KMS-11 (cell line): ENCODE data around the gene ZNF133.
"Not testable (repeated sequence)": the region's sequence is repeated elsewhere in the genome, so short reads cannot be mapped to it uniquely, and the experiment has no call there.

ENCODE experiments used
- H2AFZ ChIP-seq: fragments of 200-600 bp; sonication (generic); 2 replicates; pipeline ENCODE4 v1.6.1; 2016; ENCODE audit warnings: antibody characterized with exemption, mixed run types, low read depth
- H3K27ac ChIP-seq: fragments of 200-600 bp; sonication (generic); 2 replicates; pipeline ENCODE4 v1.6.1; 2016; ENCODE audit warnings: mild to moderate bottlenecking, mixed run types
- H3K27me3 ChIP-seq: fragments of 200-600 bp; sonication (generic); 2 replicates; pipeline ENCODE4 v1.6.1; 2017; ENCODE audit warnings: mild to moderate bottlenecking, low read depth, mixed run types, moderate library complexity; ENCODE audit not compliant: insufficient read depth
- H3K36me3 ChIP-seq: fragments of 200-600 bp; sonication (generic); 2 replicates; pipeline ENCODE4 v1.6.1; 2017; ENCODE audit warnings: mild to moderate bottlenecking, mixed run types; ENCODE audit not compliant: insufficient read depth
- H3K4me1 ChIP-seq: fragments of 200-600 bp; sonication (generic); 2 replicates; pipeline ENCODE4 v1.6.1; 2016; ENCODE audit warnings: mild to moderate bottlenecking, low read depth, mixed run types; ENCODE audit not compliant: poor library complexity, severe bottlenecking
- H3K4me2 ChIP-seq: fragments of 200-600 bp; sonication (generic); 2 replicates; pipeline ENCODE4 v1.7.0; 2016; ENCODE audit warnings: mild to moderate bottlenecking, mixed run types
- H3K4me3 ChIP-seq: fragments of 200-600 bp; sonication (generic); IDR thresholded peaks from 2 replicates; pipeline ENCODE4 v1.6.1; 2017; ENCODE audit warnings: low read depth, low read length, mixed read lengths; ENCODE audit not compliant: insufficient read depth
- H3K79me2 ChIP-seq: fragments of 200-600 bp; sonication (generic); 2 replicates; pipeline ENCODE4 v1.6.1; 2016; ENCODE audit warnings: low read depth, mixed run types; ENCODE audit not compliant: insufficient read depth
- H3K9ac ChIP-seq: fragments of 200-600 bp; sonication (generic); 2 replicates; pipeline ENCODE4 v1.6.1; 2016; ENCODE audit warnings: mild to moderate bottlenecking, mixed run types
- H4K20me1 ChIP-seq: fragments of 200-600 bp; sonication (generic); 2 replicates; pipeline ENCODE4 v1.6.1; 2016; ENCODE audit warnings: mild to moderate bottlenecking, mixed run types; ENCODE audit not compliant: insufficient read depth
- TF ChIP-seq, protein P1 (sequence below): fragments of 200-600 bp; sonication (generic); conservative IDR thresholded peaks from 2 replicates; pipeline ENCODE4 v1.6.1; 2017; ENCODE audit warnings: low read depth, mild to moderate bottlenecking, antibody characterized with exemption, low read length, moderate library complexity, mixed read lengths

ZNF133 gene

DNA sequence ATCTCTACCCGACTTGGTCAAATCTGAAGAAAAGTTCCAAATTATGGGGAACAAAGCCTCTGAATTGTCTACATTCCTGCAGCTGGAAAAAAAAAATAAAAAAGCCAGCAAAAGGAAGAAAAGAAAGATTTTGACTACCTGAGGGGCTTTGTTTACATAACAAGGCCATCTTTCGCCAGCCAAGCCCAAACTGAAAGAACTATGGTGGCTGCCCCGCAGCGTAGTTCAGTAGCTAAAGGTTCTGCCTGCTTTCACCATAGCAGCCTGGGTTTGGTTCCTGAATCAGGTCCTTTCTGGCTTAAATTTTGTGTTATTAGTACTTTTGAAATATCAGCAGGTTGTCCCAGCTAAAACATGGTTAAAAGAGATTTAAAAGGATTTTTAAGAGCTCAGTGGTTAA is 35.4 kb downstream of the ZNF133 start:
- TF ChIP-seq, protein P1, sequence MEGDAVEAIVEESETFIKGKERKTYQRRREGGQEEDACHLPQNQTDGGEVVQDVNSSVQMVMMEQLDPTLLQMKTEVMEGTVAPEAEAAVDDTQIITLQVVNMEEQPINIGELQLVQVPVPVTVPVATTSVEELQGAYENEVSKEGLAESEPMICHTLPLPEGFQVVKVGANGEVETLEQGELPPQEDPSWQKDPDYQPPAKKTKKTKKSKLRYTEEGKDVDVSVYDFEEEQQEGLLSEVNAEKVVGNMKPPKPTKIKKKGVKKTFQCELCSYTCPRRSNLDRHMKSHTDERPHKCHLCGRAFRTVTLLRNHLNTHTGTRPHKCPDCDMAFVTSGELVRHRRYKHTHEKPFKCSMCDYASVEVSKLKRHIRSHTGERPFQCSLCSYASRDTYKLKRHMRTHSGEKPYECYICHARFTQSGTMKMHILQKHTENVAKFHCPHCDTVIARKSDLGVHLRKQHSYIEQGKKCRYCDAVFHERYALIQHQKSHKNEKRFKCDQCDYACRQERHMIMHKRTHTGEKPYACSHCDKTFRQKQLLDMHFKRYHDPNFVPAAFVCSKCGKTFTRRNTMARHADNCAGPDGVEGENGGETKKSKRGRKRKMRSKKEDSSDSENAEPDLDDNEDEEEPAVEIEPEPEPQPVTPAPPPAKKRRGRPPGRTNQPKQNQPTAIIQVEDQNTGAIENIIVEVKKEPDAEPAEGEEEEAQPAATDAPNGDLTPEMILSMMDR: no peak
- Histone ChIP-seq H3K4me1 (no peaks in the 10 kb centered on the region), H3K9ac (no peak overlapping the region), H3K4me2 (no peak overlapping the region), H3K79me2 (no peaks in the 10 kb centered on the region), H4K20me1 (no peaks in the 10 kb centered on the region), H3K4me3 (no peak overlapping the region), H3K27ac (no peak overlapping the region), H3K36me3 (no peaks in the 10 kb centered on the region), H3K27me3 (no peaks in the 10 kb centered on the region), H2AFZ (no peak overlapping the region)

DNA sequence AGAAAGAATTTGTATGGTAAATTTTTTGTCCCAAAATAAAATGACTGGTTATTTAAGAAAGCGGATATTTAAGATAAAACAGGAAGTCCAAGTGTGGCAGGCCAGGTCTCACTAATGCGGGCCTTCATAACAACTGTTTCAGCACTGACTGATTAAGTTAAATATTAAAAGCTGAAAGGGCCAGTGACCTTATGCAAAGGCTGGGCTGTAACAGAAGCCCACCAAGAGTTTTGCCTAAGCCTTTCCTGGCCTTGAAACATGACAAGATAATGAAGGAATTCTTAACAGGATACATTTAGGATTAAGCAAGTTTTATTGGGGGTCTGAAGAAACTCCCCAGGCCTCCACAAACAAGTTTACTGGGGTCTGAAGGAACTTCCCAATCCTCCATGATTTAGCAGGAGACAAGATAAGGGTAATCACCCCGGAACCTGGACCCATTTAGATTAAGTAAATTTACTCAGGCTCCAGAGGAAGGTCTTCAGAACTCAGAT is 36.3 kb downstream of the ZNF133 start:
- H3K4me1 ChIP-seq: no peaks in the 10 kb centered on the region
- H3K79me2 ChIP-seq: no peaks in the 10 kb centered on the region
- H3K4me2 ChIP-seq: no peak overlapping the region
- H3K27me3 ChIP-seq: no peaks in the 10 kb centered on the region
- no peaks in the 10 kb centered on the region for H3K36me3 ChIP-seq
- no peak overlapping the region for H3K4me3 ChIP-seq
- TF ChIP-seq, protein P1: no peak
- H3K9ac ChIP-seq: no peak overlapping the region
- H2AFZ ChIP-seq: no peak overlapping the region
- H4K20me1 ChIP-seq: no peaks in the 10 kb centered on the region
- H3K27ac ChIP-seq: no peak overlapping the region

DNA sequence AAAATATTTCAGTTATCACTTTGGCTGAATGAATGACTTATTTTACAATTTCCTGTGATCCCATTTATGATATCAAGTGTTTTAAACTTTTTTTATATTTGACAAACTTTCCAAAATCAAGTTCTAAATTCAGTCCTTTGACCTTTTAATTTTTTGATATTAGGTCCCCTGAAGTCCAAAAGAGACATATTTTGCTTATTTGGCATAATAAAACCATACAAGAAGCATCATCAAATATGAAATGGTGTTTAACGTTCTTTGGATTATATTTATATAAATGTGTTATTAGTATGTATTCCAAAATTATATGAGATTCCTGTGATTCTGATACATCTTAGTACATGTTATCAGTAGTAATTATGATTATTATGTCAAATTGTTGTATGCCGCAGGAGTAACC is 38.7 kb downstream of the ZNF133 start:
- H3K4me1 ChIP-seq: no peaks in the 10 kb centered on the region
- no peaks in the 10 kb centered on the region for H3K27me3 ChIP-seq
- H3K27ac ChIP-seq: no peak overlapping the region
- no peaks in the 10 kb centered on the region for H3K79me2 ChIP-seq
- H3K9ac ChIP-seq: no peak overlapping the region
- H3K4me2 ChIP-seq: no peak overlapping the region
- H4K20me1 ChIP-seq: no peaks in the 10 kb centered on the region
- no peak overlapping the region for H2AFZ ChIP-seq
- TF ChIP-seq, protein P1: no peak
- no peak overlapping the region for H3K4me3 ChIP-seq
- H3K36me3 ChIP-seq: no peaks in the 10 kb centered on the region

DNA sequence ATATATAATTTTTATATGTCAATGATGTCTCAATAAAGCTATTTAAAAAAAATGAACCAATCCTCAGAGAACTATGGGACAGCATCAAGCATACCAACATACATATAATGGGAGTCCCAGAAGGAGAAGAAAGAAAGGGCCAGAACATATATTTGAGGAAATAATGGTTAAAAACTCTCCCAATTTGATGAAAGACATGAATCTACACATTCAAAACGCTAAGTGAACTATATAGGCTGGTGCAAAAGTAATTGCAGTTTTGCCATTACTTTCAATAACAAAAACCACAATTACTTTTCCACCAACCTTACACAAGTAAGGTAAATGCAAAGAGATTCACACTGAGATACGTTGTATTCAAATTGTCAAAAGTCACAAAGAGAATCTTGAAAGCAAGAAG is 43.4 kb downstream of the ZNF133 start:
- Histone ChIP-seq H3K9ac (no peak overlapping the region), H3K4me2 (no peak overlapping the region), H3K36me3 (no peaks in the 10 kb centered on the region), H3K27me3 (no peaks in the 10 kb centered on the region), H3K27ac (no peak overlapping the region), H2AFZ (no peak overlapping the region), H3K79me2 (no peaks in the 10 kb centered on the region), H3K4me3 (no peak overlapping the region), H4K20me1 (no peaks in the 10 kb centered on the region), H3K4me1 (no peaks in the 10 kb centered on the region)
- TF ChIP-seq, protein P1: no peak

DNA sequence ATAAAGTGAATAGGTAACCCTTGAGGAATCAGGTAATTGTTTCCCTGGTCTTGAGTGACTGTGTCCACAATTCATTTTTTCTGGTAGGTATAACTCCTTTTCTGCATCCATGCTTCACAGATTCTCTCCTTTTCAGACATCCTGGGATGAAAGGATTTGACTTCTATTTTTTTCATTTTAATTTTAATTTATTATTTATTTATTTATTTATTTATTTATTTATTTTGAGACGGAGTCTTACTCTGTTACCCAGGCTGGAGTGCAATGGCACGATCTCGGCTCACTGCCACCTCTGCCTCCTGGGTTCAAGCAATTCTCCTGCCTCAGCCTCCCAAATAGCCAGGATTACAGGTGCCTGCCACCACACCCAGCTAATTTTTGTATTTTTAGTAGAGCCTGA is 61.4 kb downstream of the ZNF133 start:
- H3K4me2 ChIP-seq, H3K27me3 ChIP-seq, H2AFZ ChIP-seq, H3K36me3 ChIP-seq, H3K9ac ChIP-seq, H3K27ac ChIP-seq, H3K79me2 ChIP-seq, H3K4me1 ChIP-seq, H3K4me3 ChIP-seq, H4K20me1 ChIP-seq: not testable (repeated sequence)
